Hepatocyte (in vitro differentiated cells): ENCODE measurements around the gene GON7.

Experiments used
- CTCF ChIP-seq: fragments of 200-600 bp; sonication (generic); IDR thresholded peaks from 2 replicates; pipeline ENCODE4 v1.5.1; 2016; ENCODE audit warnings: antibody characterized with exemption, mild to moderate bottlenecking; ENCODE audit not compliant: poor library complexity
- EZH2 ChIP-seq: fragments of 200-600 bp; sonication (generic); IDR thresholded peaks from 2 replicates; pipeline ENCODE4 v1.6.1; 2016; ENCODE audit warnings: antibody characterized with exemption, mild to moderate bottlenecking, borderline replicate concordance
- EZH2phosphoT487 ChIP-seq: fragments of 200-600 bp; sonication (generic); IDR thresholded peaks from one replicate; pipeline ENCODE4 v1.6.1; 2018; ENCODE audit warnings: antibody characterized with exemption, mild to moderate bottlenecking, low read depth, moderate library complexity; ENCODE audit not compliant: unreplicated experiment, severe bottlenecking

- TF ChIP-seq CTCF (no peak), EZH2 (no peak), EZH2phosphoT487 (no peak)
Observed at GRCh38 chr14:93153121-93153520, 53.7 kb downstream of the GON7 start.
